ENCODE data around the gene TRMT2A.

Gene TRMT2A

GRCh38 chr22:20106205-20106848, 10.7 kb downstream of the TRMT2A start:
- Mint-ChIP-seq H3K4me3 (no peak overlapping the region), H3K27ac (no peak overlapping the region), H3K4me1 (no peaks in the 10 kb centered on the region), H3K27me3 (ENCODE audit: low read depth, poor library complexity) (no peaks in the 10 kb centered on the region), H3K36me3 (ENCODE audit: low read depth) (peaks cover 31% of the 10 kb centered on the region), H3K9me3 (no peaks in the 10 kb centered on the region)
- no peak for TF ChIP-seq CTCF (IDR thresholded peaks at IDR 0.05)
- no peak for DNase-seq

GRCh38 chr22:20105456-20106204, 11.4 kb downstream of the TRMT2A start:
- TF ChIP-seq CTCF (IDR thresholded peaks at IDR 0.05) = no peak
- Mint-ChIP-seq H3K27me3 (ENCODE audit: low read depth, poor library complexity) (no peaks in the 10 kb centered on the region), H3K4me1 (no peaks in the 10 kb centered on the region), H3K4me3 (no peak overlapping the region), H3K27ac (no peak overlapping the region), H3K36me3 (ENCODE audit: low read depth) (peaks cover 38% of the 10 kb centered on the region), H3K9me3 (no peaks in the 10 kb centered on the region)
- DNase-seq = no peak

DNA sequence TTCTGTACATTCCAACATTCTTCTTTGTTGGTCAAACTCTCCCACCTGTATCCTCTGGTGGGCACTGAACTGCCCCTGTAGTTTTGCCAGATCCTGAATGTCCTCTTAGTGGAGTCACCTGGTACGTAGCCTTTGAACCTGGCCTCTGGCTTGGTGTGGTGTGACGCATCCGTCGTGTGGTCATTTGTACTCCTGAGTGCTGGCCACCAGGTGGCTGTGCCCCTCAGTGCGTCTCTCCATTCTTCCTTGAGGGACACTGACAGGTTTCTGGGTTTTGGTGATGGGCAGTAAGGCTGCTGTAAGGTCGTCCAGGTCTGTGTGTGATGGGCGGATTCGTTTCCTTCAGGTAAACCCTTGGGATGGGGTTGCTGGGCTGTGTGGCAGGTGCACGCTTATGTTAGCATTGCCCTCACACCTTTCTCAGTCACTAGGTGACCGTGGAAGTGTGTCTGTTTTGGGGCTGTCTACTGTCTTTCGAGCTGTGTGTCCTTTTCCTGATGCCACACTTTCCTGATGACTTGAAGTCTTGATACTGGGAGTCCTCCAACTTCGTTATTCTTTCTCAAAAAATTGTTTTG, 14.7 kb downstream of the TRMT2A start:
- Mint-ChIP-seq H3K27ac (peak overlapping the region; percentile 89), H3K4me3 (no peak overlapping the region), H3K4me1 (no peaks in the 10 kb centered on the region), H3K36me3 (ENCODE audit: low read depth) (peaks cover 61% of the 10 kb centered on the region), H3K27me3 (ENCODE audit: low read depth, poor library complexity) (no peaks in the 10 kb centered on the region), H3K9me3 (no peaks in the 10 kb centered on the region)
- TF ChIP-seq CTCF (IDR thresholded peaks at IDR 0.05) = no peak
- no peak for DNase-seq

GRCh38 chr22:20101638-20102037, 15.4 kb downstream of the TRMT2A start:
- TF ChIP-seq CTCF (IDR thresholded peaks at IDR 0.05) = no peak
- Mint-ChIP-seq H3K9me3 (peaks cover 4% of the 10 kb centered on the region), H3K4me1 (no peaks in the 10 kb centered on the region), H3K4me3 (no peak overlapping the region), H3K27me3 (ENCODE audit: low read depth, poor library complexity) (peaks cover 4% of the 10 kb centered on the region), H3K27ac (no peak overlapping the region), H3K36me3 (ENCODE audit: low read depth) (peaks cover 66% of the 10 kb centered on the region)
- no peak for DNase-seq

- Mint-ChIP-seq H3K9me3 (peaks cover 4% of the 10 kb centered on the region), H3K27ac (no peak overlapping the region), H3K4me1 (no peaks in the 10 kb centered on the region), H3K4me3 (no peak overlapping the region), H3K27me3 (ENCODE audit: low read depth, poor library complexity) (peaks cover 4% of the 10 kb centered on the region), H3K36me3 (ENCODE audit: low read depth) (peaks cover 90% of the 10 kb centered on the region)
- DNase-seq = no peak
- no peak for TF ChIP-seq CTCF (IDR thresholded peaks at IDR 0.05)
Observed at GRCh38 chr22:20099099-20099711, 17.8 kb downstream of the TRMT2A start.

Measured in nephron progenitor cell (in vitro differentiated cells).